PFSK-1 (cell line): ENCODE data around the gene ABHD3.

Experiments
- FOXP2 ChIP-seq: optimal IDR thresholded peaks from 2 replicates; pipeline ENCODE3; 2011; ENCODE audit warnings: borderline replicate concordance, control low read depth, inconsistent platforms; ENCODE audit not compliant: insufficient read depth; ENCODE audit errors: extremely low read length, extremely low read depth
- POLR2AphosphoS5 ChIP-seq: IDR thresholded peaks from 2 replicates; pipeline ENCODE4 v1.6.1; 2012; ENCODE audit warnings: low read depth, mild to moderate bottlenecking, control low read depth, low read length, moderate library complexity
- REST ChIP-seq, 2 experiments: IDR thresholded peaks; 2 replicates each; pipeline versions ENCODE4 v1.6.1 to v1.8.0; 2011 to 2012; ENCODE audit warnings: low read depth in 2 of 2, low read length in 2 of 2, control low read depth in 1 of 2, inconsistent platforms in 1 of 2, mild to moderate bottlenecking in 1 of 2, moderate library complexity in 1 of 2; ENCODE audit not compliant: insufficient read depth in 1 of 2
- SIN3A ChIP-seq: IDR thresholded peaks from 2 replicates; pipeline ENCODE4 v1.6.1; 2012; ENCODE audit warnings: mild to moderate bottlenecking, low read length, moderate library complexity, borderline replicate concordance; ENCODE audit not compliant: insufficient read depth
- TAF1 ChIP-seq: IDR thresholded peaks from 2 replicates; pipeline ENCODE4 v1.6.1; 2012; ENCODE audit warnings: low read length, control low read depth, borderline replicate concordance; ENCODE audit not compliant: insufficient read depth

Gene ABHD3

GRCh38 chr18:21653361-21653760 is 51.2 kb downstream of the ABHD3 start:
- no peak for TF ChIP-seq REST (IDR thresholded peaks at IDR 0.05; ENCODE audit: insufficient read depth in 1 of 2, low read depth in 2 of 2, low read length in 2 of 2)
- TF ChIP-seq SIN3A, result no peak

GRCh38 chr18:21652073-21652472 is 52.5 kb downstream of the ABHD3 start:
- TF ChIP-seq FOXP2, result no peak
- TF ChIP-seq TAF1, result no peak
- no peak for TF ChIP-seq POLR2AphosphoS5
- no peak for TF ChIP-seq REST (IDR thresholded peaks at IDR 0.05; ENCODE audit: insufficient read depth in 1 of 2, low read depth in 2 of 2, low read length in 2 of 2)
- no peak for TF ChIP-seq SIN3A

GRCh38 chr18:21650311-21650710 is 54.3 kb downstream of the ABHD3 start:
- TF ChIP-seq TAF1 (no peak), POLR2AphosphoS5 (no peak), SIN3A (no peak), FOXP2 (no peak), REST (IDR thresholded peaks at IDR 0.05; ENCODE audit: insufficient read depth in 1 of 2, low read depth in 2 of 2, low read length in 2 of 2) (no peak)

- no peak for TF ChIP-seq REST (IDR thresholded peaks at IDR 0.05; ENCODE audit: insufficient read depth in 1 of 2, low read depth in 2 of 2, low read length in 2 of 2)
- no peak for TF ChIP-seq TAF1
- no peak for TF ChIP-seq FOXP2
- no peak for TF ChIP-seq POLR2AphosphoS5
- TF ChIP-seq SIN3A, result no peak
Measured at GRCh38 chr18:21638822-21639221, 65.8 kb downstream of the ABHD3 start.

GRCh38 chr18:21636769-21637168 is 67.8 kb downstream of the ABHD3 start:
- TF ChIP-seq FOXP2 (no peak), POLR2AphosphoS5 (no peak), SIN3A (no peak), REST (IDR thresholded peaks at IDR 0.05; ENCODE audit: insufficient read depth in 1 of 2, low read depth in 2 of 2, low read length in 2 of 2) (no peak), TAF1 (no peak)
